RWPE2 (cell line): Measurements from ENCODE around the gene HIVEP3.

Experiments used
- ATAC-seq: fragments of 200-7000 bp; cut with Tn5 transposase; 3 replicates; pipeline ENCODE4 v1.9.1; 2021; ENCODE audit warnings: low read depth
- DNase-seq: peaks from one replicate; pipeline ENCODE4 v3.0.0-alpha.2; 2020; ENCODE audit warnings: low spot score
- H3K27ac ChIP-seq: fragments of 450-650 bp; 2 replicates; pipeline ENCODE4 v1.5.1; 2017; ENCODE audit warnings: mild to moderate bottlenecking; ENCODE audit not compliant: poor library complexity, severe bottlenecking
- H3K27me3 ChIP-seq: fragments of 250-450 bp; sonication (Bioruptor Pico); 2 replicates; pipeline ENCODE4 v1.5.1; 2021; ENCODE audit warnings: mild to moderate bottlenecking, moderate library complexity; ENCODE audit not compliant: insufficient read depth, poor library complexity, severe bottlenecking
- H3K36me3 ChIP-seq: fragments of 250-450 bp; sonication (Bioruptor Pico); 2 replicates; pipeline ENCODE4 v1.5.1; 2020; ENCODE audit warnings: low read depth, mild to moderate bottlenecking, moderate library complexity
- H3K4me1 ChIP-seq: fragments of 250-450 bp; sonication (Bioruptor Pico); 2 replicates; pipeline ENCODE4 v1.5.1; 2021; ENCODE audit warnings: mild to moderate bottlenecking, moderate library complexity; ENCODE audit not compliant: insufficient read depth, poor library complexity, severe bottlenecking
- H3K4me3 ChIP-seq: fragments of 250-450 bp; sonication (Bioruptor Pico); 2 replicates; pipeline ENCODE4 v1.5.1; 2021; ENCODE audit warnings: mild to moderate bottlenecking, moderate library complexity; ENCODE audit not compliant: severe bottlenecking
- H3K9me3 ChIP-seq: fragments of 250-450 bp; sonication (Bioruptor Pico); 2 replicates; pipeline ENCODE4 v1.5.1; 2021; ENCODE audit warnings: mild to moderate bottlenecking, moderate library complexity; ENCODE audit not compliant: severe bottlenecking
- CTCF ChIP-seq: fragments of 450-650 bp; IDR thresholded peaks from one replicate; pipeline ENCODE4 v1.5.1; 2017; ENCODE audit warnings: mild to moderate bottlenecking, moderate library complexity; ENCODE audit not compliant: poor library complexity, severe bottlenecking

The HIVEP3 gene

GRCh38 chr1:41532206-41532975 lies 386.3 kb downstream of the HIVEP3 start:
- Histone ChIP-seq H3K4me3 (no peak overlapping the region), H3K27me3 (no peaks in the 10 kb centered on the region), H3K9me3 (no peaks in the 10 kb centered on the region), H3K27ac (no peak overlapping the region), H3K4me1 (no peaks in the 10 kb centered on the region), H3K36me3 (no peaks in the 10 kb centered on the region)
- ATAC-seq (no peak), DNase-seq (peak; percentile 16)
- no peak for TF ChIP-seq CTCF

GRCh38 chr1:41530411-41530810 lies 388.3 kb downstream of the HIVEP3 start:
- Histone ChIP-seq H3K27ac (no peak overlapping the region), H3K36me3 (no peaks in the 10 kb centered on the region), H3K4me1 (no peaks in the 10 kb centered on the region), H3K27me3 (no peaks in the 10 kb centered on the region), H3K4me3 (no peak overlapping the region), H3K9me3 (no peaks in the 10 kb centered on the region)
- no peak for ATAC-seq
- no peak for TF ChIP-seq CTCF
- DNase-seq: peak; percentile 42

- TF ChIP-seq CTCF: no peak
- no peaks in the 10 kb centered on the region for H3K27me3 ChIP-seq
- H3K4me3 ChIP-seq: no peak overlapping the region
- H3K4me1 ChIP-seq: no peaks in the 10 kb centered on the region
- DNase-seq (peak; percentile 36), ATAC-seq (no peak)
- no peaks in the 10 kb centered on the region for H3K36me3 ChIP-seq
- H3K27ac ChIP-seq: no peak overlapping the region
- H3K9me3 ChIP-seq: no peaks in the 10 kb centered on the region
Measured at GRCh38 chr1:41529621-41530395, 388.9 kb downstream of the HIVEP3 start.

GRCh38 chr1:41528726-41529605 lies 389.8 kb downstream of the HIVEP3 start:
- DNase-seq (peak; percentile 28), ATAC-seq (no peak)
- Histone ChIP-seq H3K4me3 (no peak overlapping the region), H3K27me3 (no peaks in the 10 kb centered on the region), H3K9me3 (no peaks in the 10 kb centered on the region), H3K27ac (no peak overlapping the region), H3K36me3 (no peaks in the 10 kb centered on the region), H3K4me1 (no peaks in the 10 kb centered on the region)
- no peak for TF ChIP-seq CTCF
